GM21381 (cell line): ENCODE measurements around the gene AHDC1.

Source experiments
- ATAC-seq: cut with Tn5 transposase; IDR thresholded peaks from one replicate; pipeline ENCODE4 v1.9.1; 2021; ENCODE audit warnings: mild to moderate bottlenecking, moderate library complexity; ENCODE audit not compliant: unreplicated experiment

AHDC1 gene

GRCh38 chr1:27536767-27537166 lies 67.2 kb downstream of the AHDC1 start:
- no peak for ATAC-seq

DNA sequence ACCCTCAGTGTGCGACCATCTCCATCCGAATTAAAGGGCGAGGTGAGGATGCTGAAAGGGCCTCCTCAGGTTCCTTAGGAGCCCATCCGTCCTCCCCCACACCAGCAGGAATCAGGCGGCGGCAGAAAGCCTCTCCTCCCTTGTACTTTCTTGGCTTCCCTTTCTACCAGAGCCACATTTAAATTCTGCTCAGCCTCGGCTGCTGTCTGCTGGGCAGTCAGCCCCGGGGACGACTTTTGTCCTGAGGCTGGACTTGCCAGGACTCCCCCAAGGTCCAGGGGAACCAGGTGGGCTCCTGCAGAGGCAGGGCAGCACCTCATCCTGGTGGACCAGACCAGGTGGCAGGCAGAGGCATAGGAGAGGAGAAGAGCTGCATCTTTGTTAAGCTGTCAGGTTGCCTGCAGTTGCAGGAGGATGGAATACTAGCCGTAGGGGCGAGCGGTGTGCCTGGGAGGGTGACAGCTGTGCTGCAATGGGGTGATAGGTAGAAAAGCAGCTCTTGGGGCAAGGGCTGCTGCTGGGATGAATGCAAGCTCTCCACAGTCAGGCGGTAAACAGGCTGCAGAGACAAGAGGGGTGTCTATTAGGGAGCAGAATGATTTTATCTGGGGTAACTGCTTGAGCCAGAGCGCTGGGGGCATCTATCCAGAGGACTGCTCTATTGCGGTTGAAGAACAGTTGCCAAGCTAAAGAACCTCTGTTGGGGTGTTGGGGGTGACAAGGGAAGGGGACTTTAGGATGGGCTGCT lies 67.8 kb downstream of the AHDC1 start:
- ATAC-seq: no peak

DNA sequence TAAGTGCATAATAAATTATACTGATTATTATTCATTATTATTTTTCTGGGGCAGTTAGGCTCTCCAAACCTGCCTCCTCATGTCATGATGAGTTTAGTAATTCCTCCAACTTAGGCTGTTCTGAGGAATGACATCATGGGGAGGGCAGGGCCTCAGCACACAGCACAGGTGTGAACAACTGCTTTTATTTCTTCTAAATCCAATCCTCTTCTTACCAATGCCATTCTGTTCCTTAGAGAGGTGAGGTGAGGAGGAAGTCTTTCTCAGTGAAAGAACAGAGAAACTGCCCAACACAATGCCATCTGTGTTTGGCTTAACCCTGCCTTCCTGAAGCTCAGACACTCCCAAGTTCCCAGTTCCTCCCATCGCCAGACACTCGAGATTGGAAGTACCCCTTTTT lies 68.6 kb downstream of the AHDC1 start:
- no peak for ATAC-seq

DNA sequence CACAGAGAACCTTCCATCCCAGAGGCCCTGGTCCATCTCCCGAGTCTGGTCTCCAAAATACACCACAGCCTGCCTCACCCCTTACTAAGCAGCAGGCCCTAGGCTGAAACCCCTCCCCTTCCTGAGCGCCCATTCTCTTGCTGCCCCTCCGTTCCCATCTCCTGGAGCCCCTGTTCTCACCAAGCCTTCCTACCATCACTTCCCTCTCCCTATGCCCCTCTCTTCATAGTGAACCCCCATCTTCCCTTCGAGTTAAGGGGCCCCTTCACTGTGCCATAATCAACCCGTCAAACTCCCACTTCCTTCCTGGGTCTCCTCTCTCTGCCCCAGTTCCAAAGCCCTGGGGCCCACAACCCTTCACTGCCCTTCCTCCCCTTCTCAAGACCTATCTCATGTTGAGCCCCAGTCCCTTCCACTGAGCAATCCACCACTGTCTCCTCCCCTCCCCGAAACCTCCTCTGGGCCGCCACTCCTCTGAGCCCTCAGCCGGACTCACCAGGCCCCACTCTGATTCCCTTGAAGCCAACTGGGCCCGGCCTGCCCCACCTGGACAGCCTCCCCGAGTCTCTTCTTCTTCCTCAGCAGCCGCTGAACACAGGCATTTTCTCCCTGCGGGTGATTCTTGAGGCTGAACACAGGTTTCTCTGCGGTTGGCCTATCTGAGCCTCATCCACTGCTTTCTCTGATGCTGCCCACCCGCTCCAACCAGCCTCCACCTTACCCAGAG lies 71.8 kb downstream of the AHDC1 start:
- ATAC-seq: no peak

- ATAC-seq: no peak
Observed at GRCh38 chr1:27530192-27530591, 73.8 kb downstream of the AHDC1 start.

GRCh38 chr1:27529704-27530018 lies 74.3 kb downstream of the AHDC1 start:
- no peak for ATAC-seq

GRCh38 chr1:27528818-27529703 lies 74.9 kb downstream of the AHDC1 start:
- no peak for ATAC-seq

DNA sequence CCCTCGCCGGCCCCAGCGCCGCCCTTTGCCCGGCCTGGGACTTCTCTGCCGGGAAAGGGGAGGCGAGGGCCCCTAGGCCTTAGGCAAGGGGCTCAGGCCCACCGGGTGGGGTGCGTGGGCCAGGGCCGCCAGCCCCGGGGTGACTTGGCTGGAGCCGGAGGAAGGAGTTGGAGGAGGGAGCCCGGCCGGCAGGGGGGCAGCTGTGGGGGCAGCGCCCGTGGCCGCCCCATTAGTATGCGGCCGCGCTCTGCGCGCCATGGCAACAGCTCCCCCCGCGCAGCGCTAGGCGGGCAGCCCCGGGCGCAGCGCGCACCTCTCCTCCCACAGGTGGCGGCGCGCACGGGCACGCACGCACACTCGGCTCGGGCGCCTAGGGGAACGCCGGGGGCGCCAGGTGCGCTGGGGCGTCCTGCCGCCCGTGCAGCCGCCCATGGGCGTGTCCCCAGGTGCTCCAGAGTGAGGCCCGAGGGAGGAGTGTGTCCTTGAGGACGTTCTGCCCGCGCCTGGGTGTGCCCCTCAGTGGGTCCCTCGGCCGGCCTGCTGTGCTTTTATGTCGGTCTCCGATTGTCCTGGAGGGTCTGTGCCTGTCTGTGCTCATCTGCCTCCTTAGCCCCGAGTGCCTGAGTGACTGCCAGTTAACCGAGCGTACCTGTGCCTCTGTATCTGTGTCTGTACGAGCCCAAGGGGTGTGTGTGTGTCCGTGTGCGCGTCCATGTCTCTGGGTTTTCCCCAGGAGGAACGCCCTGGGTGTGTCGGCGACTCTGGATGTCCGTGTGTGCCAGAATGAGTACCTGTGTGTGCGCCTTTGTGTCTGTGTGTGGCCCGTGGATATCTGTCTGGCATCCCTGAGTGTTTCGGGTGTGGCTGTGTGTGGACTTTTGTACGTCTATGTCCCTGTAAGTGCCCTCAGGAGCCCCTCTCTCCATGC lies 75.8 kb downstream of the AHDC1 start:
- no peak for ATAC-seq

GRCh38 chr1:27527223-27527889 lies 76.6 kb downstream of the AHDC1 start:
- ATAC-seq: no peak

GRCh38 chr1:27526569-27527222 lies 77.2 kb downstream of the AHDC1 start:
- ATAC-seq: no peak

DNA sequence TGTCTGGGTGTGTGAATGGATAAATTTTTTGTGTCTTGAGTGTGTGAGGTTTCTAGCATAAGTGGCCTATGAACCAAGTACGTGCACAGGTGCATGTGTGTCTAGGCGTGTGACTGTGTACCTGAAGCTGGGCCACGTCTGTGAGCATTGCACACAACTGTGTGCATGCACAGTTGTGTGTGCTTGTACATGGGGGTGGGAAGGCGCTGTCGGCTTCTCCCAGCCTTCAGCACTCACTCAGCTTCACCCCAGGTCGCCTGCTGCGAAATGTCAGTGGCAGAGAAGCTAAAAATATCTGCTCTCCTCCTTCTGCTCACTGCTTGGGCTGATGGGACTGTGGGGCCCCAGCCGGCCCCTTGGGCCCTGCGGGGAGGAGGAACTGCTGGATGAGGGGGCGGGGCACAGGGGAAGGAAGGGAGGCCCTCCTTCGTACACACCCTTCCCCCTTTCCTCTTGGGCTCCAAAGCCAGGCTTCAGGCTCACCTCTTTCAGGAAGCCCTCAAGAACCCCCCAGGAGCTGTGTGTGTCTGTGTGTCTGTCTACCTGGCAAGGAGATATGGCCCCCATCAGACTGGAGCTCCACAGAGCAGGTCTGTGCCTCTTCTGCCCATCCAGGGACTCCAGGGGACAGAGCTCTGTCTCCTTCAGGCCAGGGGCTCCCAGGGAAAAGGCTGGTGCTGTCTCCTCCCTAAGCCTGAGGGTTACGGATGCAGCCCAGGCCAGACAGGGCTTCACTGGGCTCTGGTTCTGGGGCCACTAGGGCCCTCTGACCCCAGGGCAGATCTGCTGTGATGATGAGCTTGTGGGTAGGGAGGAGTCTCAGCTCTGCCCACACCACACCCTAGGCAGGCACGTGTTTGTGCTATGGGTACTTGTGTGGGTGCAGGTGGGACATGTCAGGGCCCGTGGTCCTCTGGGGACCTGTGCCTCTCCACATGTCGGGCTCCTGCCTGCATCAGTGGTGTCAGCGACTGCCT lies 78.4 kb downstream of the AHDC1 start:
- no peak for ATAC-seq

DNA sequence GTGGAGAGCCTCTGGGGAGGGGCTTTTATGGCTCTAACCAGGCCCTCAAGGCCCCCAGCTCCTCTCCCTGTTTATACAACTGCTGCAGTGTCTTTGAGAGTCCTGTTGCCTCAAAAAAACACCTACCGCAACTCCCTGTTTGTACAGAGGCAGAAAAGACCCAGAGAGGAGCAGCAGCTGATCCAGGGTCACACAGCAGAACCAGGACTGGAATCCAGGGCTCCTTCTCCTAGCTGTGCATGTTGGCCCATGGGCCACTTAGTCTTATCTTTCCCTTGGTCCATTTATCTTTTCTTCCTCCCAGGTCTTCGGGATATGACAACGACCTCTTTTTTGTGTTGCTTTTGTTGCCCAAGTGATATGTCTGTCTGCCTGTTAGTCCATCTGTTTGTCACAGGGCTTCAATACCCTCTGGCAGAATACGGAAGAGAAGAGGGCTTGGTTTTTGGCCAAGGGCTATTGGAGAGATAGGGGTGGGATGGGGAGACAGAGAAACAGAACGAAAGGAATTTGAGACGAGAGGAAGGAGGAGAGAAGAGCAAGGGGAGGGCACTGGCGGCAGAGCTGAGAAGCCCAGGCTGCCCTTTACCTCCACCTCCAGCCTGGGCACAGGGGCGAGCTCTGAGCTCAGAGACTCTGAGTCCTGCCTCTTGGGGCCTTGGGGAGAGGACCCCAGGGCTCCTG lies 80.5 kb downstream of the AHDC1 start:
- no peak for ATAC-seq

- ATAC-seq: no peak
Observed at GRCh38 chr1:27522432-27523336, 81.3 kb downstream of the AHDC1 start.

DNA sequence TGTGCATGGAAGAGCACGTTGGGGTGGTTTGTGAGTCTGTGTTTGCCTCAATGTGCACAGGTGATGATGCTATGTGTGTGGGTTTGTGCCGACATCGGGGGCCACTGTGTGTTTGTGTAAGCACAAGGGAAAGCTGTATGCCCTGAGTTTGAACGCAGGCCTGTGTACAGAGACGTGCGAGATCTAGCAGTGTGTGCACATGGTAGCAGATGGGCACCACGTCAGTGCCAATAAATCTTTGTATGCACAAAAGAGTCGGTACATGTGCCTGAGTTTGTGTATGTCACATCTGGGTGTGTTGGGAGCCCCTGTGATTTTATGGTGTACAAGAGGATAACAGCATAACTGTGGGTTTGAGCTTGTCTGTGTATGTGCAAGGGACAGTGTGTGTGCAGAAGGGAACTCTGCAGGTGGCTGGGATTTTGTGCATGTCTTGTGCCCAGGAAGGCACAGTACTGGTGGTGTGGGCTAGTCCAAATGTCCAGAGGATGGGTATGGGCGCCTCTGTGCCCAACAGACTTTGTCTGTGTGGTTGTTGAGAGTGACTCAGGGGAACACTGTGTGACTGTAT lies 82.0 kb downstream of the AHDC1 start:
- ATAC-seq: no peak

DNA sequence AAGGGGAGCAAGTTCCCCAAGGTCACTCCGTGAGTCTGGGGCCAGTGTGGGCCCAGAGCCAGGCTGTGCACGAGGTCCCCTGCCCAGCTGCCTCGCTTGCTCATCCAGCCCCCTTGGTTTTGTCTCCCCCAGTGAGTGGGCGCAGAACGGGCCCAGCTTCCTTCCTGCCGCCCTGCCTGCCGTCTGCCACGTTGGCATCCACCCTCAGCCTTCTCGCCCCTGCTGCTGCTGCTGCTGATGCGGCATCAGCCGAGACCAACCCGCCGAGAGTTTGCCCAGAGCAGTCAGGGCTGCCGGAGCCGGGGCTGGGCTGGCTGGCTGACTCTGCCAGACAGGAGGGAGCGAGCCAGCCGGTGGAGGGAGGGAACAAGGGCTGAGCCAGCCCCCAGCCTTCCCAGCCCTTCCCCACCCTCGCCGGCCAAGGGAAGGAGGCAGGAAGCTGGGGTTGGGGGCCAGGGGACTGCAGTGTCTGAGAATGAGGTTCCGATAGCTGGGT lies 82.6 kb downstream of the AHDC1 start:
- no peak for ATAC-seq

- no peak for ATAC-seq
Observed at GRCh38 chr1:27520651-27521050, 83.3 kb downstream of the AHDC1 start.
